Measurements from ENCODE around the gene BABAM1. TPM values are rescaled to one million over a fixed set of nuclear protein-coding genes. Genes with fewer than 3 reads are reported as not detected.

BABAM1 gene
- total and polyA plus RNA-seq, 9 of the 15 experiments (the other 6 are each of a cell fraction or from before 2014, with no cell fraction given) = 14.7 to 160 (median 113) TPM

GRCh38 chr19:17266975-17267788 is at the start of gene BABAM1 (continued):
- peak; percentile 78 to 88 for TF ChIP-seq AFF1 (IDR thresholded peaks at IDR 0.05; ENCODE audit: low read depth in 1 of 2, partially characterized antibody in 2 of 2)
- TF ChIP-seq CC2D1A (IDR thresholded peaks at IDR 0.05) = peak; percentile 95
- TF ChIP-seq ZNF695 (CRISPR knock-in tag; IDR thresholded peaks at IDR 0.05) = no peak
- TF ChIP-seq ARID3B (CRISPR knock-in tag; IDR thresholded peaks at IDR 0.05; ENCODE audit: borderline replicate concordance) = no peak
- TF ChIP-seq NBN (IDR thresholded peaks at IDR 0.05; ENCODE audit: low read depth) = 0 out of 2 replicates have a peak, but pooled peaks have one; percentile 32
- no peak for TF ChIP-seq IRF9 (tag; IDR thresholded peaks at IDR 0.05)
- peak; percentile 92 for TF ChIP-seq POLR2A (conservative IDR thresholded peaks at IDR 0.05)
- TF ChIP-seq FOXK2 (conservative IDR thresholded peaks at IDR 0.05 in 1 of 2, IDR thresholded peaks at IDR 0.05 in 1 of 2; ENCODE audit: low read depth in 2 of 2) = peak; percentile 38 to 41; a peak in 1 of 4 replicates
- TF ChIP-seq ZNF583 (CRISPR knock-in tag; IDR thresholded peaks at IDR 0.05) = no peak
- TF ChIP-seq LARP7 (IDR thresholded peaks at IDR 0.05) = no peak
- peak in 1 of 2 experiments; percentile 69; a peak in 1 of 4 replicates for TF ChIP-seq KDM4B (IDR thresholded peaks at IDR 0.05; ENCODE audit: borderline replicate concordance in 2 of 2, low read depth in 1 of 2)
- TF ChIP-seq SMARCA5 (IDR thresholded peaks at IDR 0.05) = no peak
- peak; percentile 76; the same call in 1 of the 2 replicates for TF ChIP-seq ZBTB49 (CRISPR knock-in tag; IDR thresholded peaks at IDR 0.05; ENCODE audit: borderline replicate concordance)
- no peak for TF ChIP-seq FUS (optimal IDR thresholded peaks at IDR 0.05; ENCODE audit: low read depth, low read length)
- peak; percentile 96 for TF ChIP-seq NFYB (IDR thresholded peaks at IDR 0.05; ENCODE audit: extremely low read depth, insufficient read length)
- TF ChIP-seq RNF219 (CRISPR knock-in tag; IDR thresholded peaks at IDR 0.05) = no peak

Measured in K562 (cell line).